HCT116 (cell line): ENCODE results near the gene FKBP14. TPM values are rescaled to one million over a fixed set of nuclear protein-coding genes. Genes with fewer than 3 reads are reported as not detected.

Source experiments
- ATAC-seq: fragments of 200-7000 bp; cut with Tn5 transposase; 2 replicates; pipeline ENCODE4 v1.9.1; 2020; ENCODE audit warnings: mild to moderate bottlenecking, moderate library complexity
- BruUV-seq: library from RNA; stranded (reverse); fragments of 400-500 nt; replicated peaks from 2 replicates; lab custom pipeline; 2021; lab: Mats Ljungman, UMichigan
- CTCF ChIA-PET: fragments of 300-600 bp; sonication (Branson Sonifier 250); formaldehyde crosslinking; loops from one replicate; lab custom pipeline; 2021; ENCODE audit warnings: antibody characterized with exemption; lab: Charles Lee
- POLR2A ChIA-PET: fragments of 300-600, 350-600 bp; sonication (Branson Sonifier 250); formaldehyde crosslinking; loops from one replicate; lab custom pipeline; 2021; ENCODE audit warnings: antibody characterized with exemption; lab: Charles Lee
- RAD21 ChIA-PET, 2 experiments: fragments of 300-600 bp; sonication (Branson Sonifier 250); formaldehyde crosslinking; loops; one replicate each; lab custom pipeline; 2023; ENCODE audit warnings: low total read pairs in 2 of 2; ENCODE audit not compliant: uncharacterized antibody in 2 of 2, unreplicated experiment in 2 of 2, low non-redundant PET in 1 of 2; lab: Charles Lee
- DNase-seq: peaks from one replicate; pipeline ENCODE4 v3.0.0-alpha.2; 2010; ENCODE audit warnings: low read depth, low spot score
- H2AFZ ChIP-seq: fragments of 200-600 bp; shearing (Covaris generic), sonication (generic); 2 replicates; pipeline ENCODE4 v1.6.1; 2017; ENCODE audit warnings: low read depth, mixed run types, mixed read lengths, antibody characterized with exemption, low read length; ENCODE audit not compliant: poor library complexity, severe bottlenecking
- H3K27ac ChIP-seq: 2 replicates; pipeline ENCODE4 v1.5.1; 2012; ENCODE audit warnings: low read depth, low read length
- H3K27me3 ChIP-seq: fragments of 200-600 bp; sonication (generic); 2 replicates; pipeline ENCODE4 v1.6.1; 2016; ENCODE audit warnings: mixed run types, low read length, mixed read lengths; ENCODE audit not compliant: insufficient read depth
- H3K36me3 ChIP-seq, 2 experiments: fragments of 200-500 bp in 1 of 2; fragments of 200-600 bp in 1 of 2; sonication (Bioruptor generic) in 1 of 2; sonication (generic) in 1 of 2; 2 replicates each; pipeline versions ENCODE4 v1.5.1 to v1.6.1; 2014 to 2016; ENCODE audit warnings: low read length in 2 of 2, inconsistent platforms in 1 of 2, mixed read lengths in 1 of 2, mixed run types in 1 of 2; ENCODE audit not compliant: insufficient read depth in 2 of 2, control insufficient read depth in 1 of 2
- H3K4me1 ChIP-seq, 2 experiments: fragments of 200-600 bp in 1 of 2; sonication (generic) in 1 of 2; 2 replicates each; pipeline versions ENCODE4 v1.5.1 to v1.6.1; 2012 to 2017; ENCODE audit warnings: low read length in 2 of 2, inconsistent platforms in 1 of 2, mild to moderate bottlenecking in 1 of 2, mixed read lengths in 1 of 2, mixed run types in 1 of 2, moderate library complexity in 1 of 2; ENCODE audit not compliant: insufficient read depth in 2 of 2, control insufficient read depth in 1 of 2
- H3K4me2 ChIP-seq: fragments of 200-600 bp; sonication (generic); 2 replicates; pipeline ENCODE4 v1.6.1; 2017; ENCODE audit warnings: mixed run types, low read length, mixed read lengths
- H3K4me3 ChIP-seq, 2 experiments: fragments of 200-600 bp in 1 of 2; sonication (generic) in 1 of 2; replicated peaks in 1 of 2; 2 replicates each; pipeline ENCODE4 v1.5.1; 2011 to 2016; ENCODE audit warnings: low read length in 2 of 2, control low read depth in 1 of 2, low read depth in 1 of 2, mild to moderate bottlenecking in 1 of 2, mixed read lengths in 1 of 2, mixed run types in 1 of 2
- H3K79me2 ChIP-seq: fragments of 200-600 bp; sonication (generic); 2 replicates; pipeline ENCODE4 v1.6.1; 2017; ENCODE audit warnings: mild to moderate bottlenecking, mixed run types, low read length, moderate library complexity, mixed read lengths; ENCODE audit not compliant: insufficient read depth
- H3K9ac ChIP-seq: fragments of 200-600 bp; sonication (generic); 2 replicates; pipeline ENCODE4 v1.6.1; 2016; ENCODE audit warnings: low read length, mixed read lengths
- H3K9me2 ChIP-seq: fragments of 200-600 bp; sonication (generic), shearing (Covaris generic); 2 replicates; pipeline ENCODE4 v1.6.1; 2017; ENCODE audit warnings: mixed run types, mild to moderate bottlenecking, moderate library complexity; ENCODE audit not compliant: insufficient read depth
- H3K9me3 ChIP-seq, 2 experiments: fragments of 200-500 bp in 1 of 2; fragments of 200-600 bp in 1 of 2; sonication (Bioruptor generic) in 1 of 2; sonication (generic) in 1 of 2; 2 replicates each; pipeline ENCODE4 v1.6.1; 2014 to 2017; ENCODE audit warnings: low read length in 2 of 2, mixed read lengths in 2 of 2, inconsistent platforms in 1 of 2, low read depth in 1 of 2, mild to moderate bottlenecking in 1 of 2, mixed run types in 1 of 2, moderate library complexity in 1 of 2; ENCODE audit not compliant: control insufficient read depth in 1 of 2, insufficient read depth in 1 of 2
- H4K20me1 ChIP-seq: fragments of 200-600 bp; sonication (generic), shearing (Covaris generic); 2 replicates; pipeline ENCODE4 v1.6.1; 2017; ENCODE audit warnings: mixed run types, mild to moderate bottlenecking, moderate library complexity; ENCODE audit not compliant: insufficient read depth
- CEBPB ChIP-seq: IDR thresholded peaks from 2 replicates; pipeline ENCODE4 v1.6.1; 2012; ENCODE audit warnings: low read depth
- EGR1 ChIP-seq: IDR thresholded peaks from 2 replicates; pipeline ENCODE4 v1.6.1; 2012; ENCODE audit warnings: low read depth
- FOSL1 ChIP-seq: IDR thresholded peaks from 2 replicates; pipeline ENCODE4 v1.6.1; 2012; ENCODE audit warnings: low read depth
- JUND ChIP-seq: IDR thresholded peaks from 2 replicates; pipeline ENCODE4 v1.6.1; 2012
- POLR2A ChIP-seq: IDR thresholded peaks from 2 replicates; pipeline ENCODE4 v1.7.0; 2011; ENCODE audit warnings: borderline replicate concordance; ENCODE audit not compliant: insufficient read depth, insufficient read length; ENCODE audit errors: extremely low read depth
- RAD21 ChIP-seq: IDR thresholded peaks from 2 replicates; pipeline ENCODE4 v1.6.1; 2012; ENCODE audit warnings: low read depth, mild to moderate bottlenecking
- YY1 ChIP-seq: IDR thresholded peaks from 2 replicates; pipeline ENCODE4 v1.6.1; 2011; ENCODE audit warnings: low read length, low read depth, moderate library complexity, mild to moderate bottlenecking; ENCODE audit not compliant: insufficient replicate concordance; ENCODE audit errors: extremely low read depth
- ZBTB33 ChIP-seq: IDR thresholded peaks from 2 replicates; pipeline ENCODE4 v1.6.1; 2011; ENCODE audit warnings: mild to moderate bottlenecking, low read length, moderate library complexity; ENCODE audit not compliant: insufficient replicate concordance; ENCODE audit errors: extremely low read depth
- ZFX ChIP-seq: fragments of 450-650 bp; IDR thresholded peaks from 2 replicates; pipeline ENCODE4 v1.6.1; 2017
- ZNF274 ChIP-seq: fragments of 200-500 bp; sonication (Bioruptor generic); IDR thresholded peaks from 2 replicates; pipeline ENCODE4 v1.6.1; 2014; ENCODE audit warnings: mild to moderate bottlenecking, low read depth, low read length, inconsistent platforms
- intact Hi-C: fragments of 100-400 bp; cut with micrococcal nuclease; formaldehyde crosslinking; loops from 2 replicates; pipeline ENCODE4 v1.10.0; 2022
- total RNA-seq: library from RNA; stranded (reverse); gene quantifications from one replicate; pipeline ENCODE4 v1.2.1, GENCODE V29; 2021; ENCODE audit not compliant: unreplicated experiment
- TF ChIP-seq, protein P1 (sequence below): IDR thresholded peaks from 2 replicates; pipeline ENCODE4 v1.6.1; 2012

The FKBP14 gene
- total RNA-seq, 1 experiment from 2014 or later = 13.6 TPM

DNA sequence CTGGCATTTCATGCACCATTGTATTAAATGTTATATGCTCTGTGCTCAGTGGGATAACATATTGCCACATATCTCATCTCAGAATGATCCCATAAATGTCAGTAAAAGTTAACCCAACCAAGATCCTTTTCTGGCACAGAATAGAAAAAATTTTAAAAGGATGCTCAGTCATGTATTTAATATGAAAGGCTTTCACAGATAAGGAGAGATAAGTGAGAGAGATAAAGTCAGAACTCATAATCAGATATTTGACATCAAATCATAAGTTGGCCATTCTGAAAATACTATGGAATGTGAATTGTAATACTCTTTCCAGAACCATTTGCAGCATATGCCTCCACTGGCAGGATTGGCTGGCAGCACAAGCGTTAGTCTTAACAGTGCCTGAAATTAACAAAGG is 40.2 kb upstream of the FKBP14 start (continued):
- TF ChIP-seq, protein P1, sequence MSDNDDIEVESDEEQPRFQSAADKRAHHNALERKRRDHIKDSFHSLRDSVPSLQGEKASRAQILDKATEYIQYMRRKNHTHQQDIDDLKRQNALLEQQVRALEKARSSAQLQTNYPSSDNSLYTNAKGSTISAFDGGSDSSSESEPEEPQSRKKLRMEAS = no peak
- no peak for TF ChIP-seq POLR2A
- TF ChIP-seq ZBTB33 = no peak
- TF ChIP-seq JUND = no peak
- no peak for TF ChIP-seq RAD21
- no peak for TF ChIP-seq CEBPB
- TF ChIP-seq FOSL1 = no peak
- no peak for TF ChIP-seq YY1
- no peak for TF ChIP-seq ZNF274
- no peak for TF ChIP-seq EGR1

- Histone ChIP-seq H3K27me3 (no peaks in the 10 kb centered on the region), H2AFZ (no peak overlapping the region), H3K4me2 (no peak overlapping the region), H3K36me3 (no peaks in the 10 kb centered on the region; a peak in 1 of 4 replicates), H3K27ac (no peak overlapping the region), H3K4me3 (no peak overlapping the region), H3K9me3 (no peaks in the 10 kb centered on the region), H3K9ac (no peak overlapping the region), H3K4me1 (no peaks in the 10 kb centered on the region), H4K20me1 (no peaks in the 10 kb centered on the region), H3K9me2 (no peaks in the 10 kb centered on the region), H3K79me2 (no peaks in the 10 kb centered on the region)
- intact Hi-C loops = loop anchor here (10.0 kb wide), 1 partner anchor 499 kb away; no protein-coding TSS in a partner anchor
- ATAC-seq (no peak), DNase-seq (no peak)
- BruUV-seq = no TSS peak
- TF ChIP-seq ZFX (no peak), ZNF274 (no peak), FOSL1 (no peak)
- ChIA-PET CTCF (interaction anchor here (1.3 kb wide), 1 partner anchor 9 kb away, joined by 6 read pairs; no protein-coding TSS in a partner anchor), RAD21 (no interaction called here), POLR2A (no interaction called here)
Observed at GRCh38 chr7:30065746-30066145, 39.2 kb upstream of the FKBP14 start.
